GM20000 (cell line): Measurements from ENCODE around the gene C14orf119.

Experiments used
- DNase-seq: peaks from one replicate; pipeline ENCODE4 v3.0.0; 2012; ENCODE audit warnings: low spot score
- CTCF ChIP-seq: IDR thresholded peaks from 2 replicates; pipeline ENCODE4 v1.5.1; 2012; ENCODE audit warnings: mild to moderate bottlenecking, control low read depth; ENCODE audit errors: extremely low read depth, missing control alignments

C14orf119 gene

GRCh38 chr14:23095196-23096108 lies at the start of gene C14orf119:
Gene C14orf119, plus strand, starts transcription at chr14:23095505. Its CDS starts 2,154 bp downstream, at chr14:23097659.
- DNase-seq, result peak; percentile 99

GRCh38 chr14:23047034-23047634 lies 48.2 kb upstream of the C14orf119 start:
- no peak for TF ChIP-seq CTCF

More at GRCh38 chr14:23095196-23096108, at the start of gene C14orf119:
- no peak for TF ChIP-seq CTCF

GRCh38 chr14:23047751-23048693 lies 47.3 kb upstream of the C14orf119 start:
- no peak for TF ChIP-seq CTCF

More at GRCh38 chr14:23047034-23047634, 48.2 kb upstream of the C14orf119 start:
- DNase-seq, result no peak

GRCh38 chr14:23049011-23049410 lies 46.3 kb upstream of the C14orf119 start:
- no peak for DNase-seq
- TF ChIP-seq CTCF, result no peak

More at GRCh38 chr14:23047751-23048693, 47.3 kb upstream of the C14orf119 start:
- DNase-seq, result no peak

GRCh38 chr14:23051141-23052057 lies 43.9 kb upstream of the C14orf119 start:
- TF ChIP-seq CTCF, result no peak

GRCh38 chr14:23052182-23052623 lies 43.1 kb upstream of the C14orf119 start:
- TF ChIP-seq CTCF, result no peak
- no peak for DNase-seq

More at GRCh38 chr14:23051141-23052057, 43.9 kb upstream of the C14orf119 start:
- no peak for DNase-seq
